ENCODE data around the gene CADM2. TPM values are rescaled to one million over a fixed set of nuclear protein-coding genes. Genes with fewer than 3 reads are reported as not detected.

CADM2 gene
- total RNA-seq, 1 experiment from 2014 or later = 10.9 TPM

DNA sequence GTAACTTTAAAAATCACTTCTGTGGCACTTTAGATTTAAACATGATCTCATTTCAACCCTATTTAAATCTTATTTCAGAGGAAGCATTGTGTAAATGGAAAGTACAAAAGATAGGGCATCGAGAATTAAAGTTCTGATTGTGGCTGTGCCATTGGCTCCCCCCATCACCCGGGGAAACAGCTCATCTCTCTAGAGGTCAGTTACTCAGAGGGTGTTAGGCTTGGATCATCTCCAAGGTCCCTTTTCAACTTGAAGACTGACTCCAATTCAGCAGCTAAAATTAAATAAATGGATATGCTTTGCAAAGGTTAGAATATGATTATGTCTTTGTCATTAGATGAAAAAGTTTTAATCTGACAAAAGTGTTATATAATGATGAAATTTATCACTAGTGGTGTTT lies 20.1 kb downstream of the CADM2 start:
- Histone ChIP-seq H4K8ac (replicated peaks; ENCODE audit: insufficient read length, low read depth, low read length) (no peak overlapping the region), H3T11ph (ENCODE audit: low read length) (no peak overlapping the region), H3K9me3 (ENCODE audit: control insufficient read depth, low read depth, low read length) (no peaks in the 10 kb centered on the region), H2BK15ac (ENCODE audit: low read depth, low read length) (no peak overlapping the region), H2AFZ (ENCODE audit: low read length) (no peak overlapping the region), H2BK5ac (ENCODE audit: insufficient read length, low read length) (no peak overlapping the region), H3K27me3 (ENCODE audit: insufficient read depth, low read length) (no peaks in the 10 kb centered on the region), H4K20me1 (ENCODE audit: control insufficient read depth, insufficient read depth, insufficient read length) (no peaks in the 10 kb centered on the region), H3K18ac (ENCODE audit: insufficient read length, low read depth, low read length) (no peak overlapping the region), H3K23me2 (ENCODE audit: insufficient read length, low read depth, low read length, poor library complexity, severe bottlenecking) (no peaks in the 10 kb centered on the region), H3K79me1 (ENCODE audit: insufficient read depth, low read depth, low read length, poor library complexity, severe bottlenecking) (no peaks in the 10 kb centered on the region), H3K79me2 (ENCODE audit: insufficient read depth, low read length) (no peaks in the 10 kb centered on the region), H3K9ac (ENCODE audit: extremely low read depth, insufficient read length, low read length) (no peak overlapping the region), H3K14ac (ENCODE audit: insufficient read depth, low read length) (no peak overlapping the region), H2BK120ac (ENCODE audit: low read depth, low read length, poor library complexity, severe bottlenecking) (no peak overlapping the region), H2BK12ac (ENCODE audit: insufficient read length, low read depth, low read length) (no peak overlapping the region), H3K4ac (ENCODE audit: low read depth, low read length) (no peak overlapping the region), H3K4me2 (ENCODE audit: insufficient read depth, insufficient read length, low read length) (no peak overlapping the region), H3K4me1 (ENCODE audit: insufficient read depth, low read length) (no peaks in the 10 kb centered on the region), H3K23ac (ENCODE audit: insufficient read length, low read depth, low read length) (no peak overlapping the region), H2AK5ac (ENCODE audit: insufficient read length, low read length) (no peak overlapping the region), H3K27ac (ENCODE audit: insufficient read length, low read depth, low read length) (no peak overlapping the region), H3K56ac (ENCODE audit: insufficient read length, low read depth, low read length) (no peak overlapping the region), H4K91ac (ENCODE audit: insufficient read length, low read depth, low read length) (no peak overlapping the region), H4K5ac (ENCODE audit: insufficient read length, low read depth, low read length) (no peak overlapping the region), H2BK20ac (ENCODE audit: low read depth, low read length, poor library complexity, severe bottlenecking) (no peak overlapping the region)
- Mint-ChIP-seq H3K4me3 (no peak overlapping the region), H3K27ac (peak overlapping the region in 2 of 3 experiments; percentile 55 to 77; a peak in 2 of 7 replicates), H3K4me1 (peaks cover 19 to 33% of the 10 kb centered on the region in 2 experiments), H3K9me3 (no peaks in the 10 kb centered on the region), H3K27me3 (ENCODE audit: low read depth) (no peaks in the 10 kb centered on the region), H3K36me3 (ENCODE audit: insufficient read depth in 1 of 3, low read depth in 3 of 3) (no peaks in the 10 kb centered on the region; a peak in 1 of 7 replicates)
- no CpG with 5 or more reads among the region's 2 CpGs for whole genome bisulfite sequencing (ENCODE audit: extremely low coverage, insufficient read length, low lambda C conversion rate)
- TF ChIP-seq, protein P1, sequence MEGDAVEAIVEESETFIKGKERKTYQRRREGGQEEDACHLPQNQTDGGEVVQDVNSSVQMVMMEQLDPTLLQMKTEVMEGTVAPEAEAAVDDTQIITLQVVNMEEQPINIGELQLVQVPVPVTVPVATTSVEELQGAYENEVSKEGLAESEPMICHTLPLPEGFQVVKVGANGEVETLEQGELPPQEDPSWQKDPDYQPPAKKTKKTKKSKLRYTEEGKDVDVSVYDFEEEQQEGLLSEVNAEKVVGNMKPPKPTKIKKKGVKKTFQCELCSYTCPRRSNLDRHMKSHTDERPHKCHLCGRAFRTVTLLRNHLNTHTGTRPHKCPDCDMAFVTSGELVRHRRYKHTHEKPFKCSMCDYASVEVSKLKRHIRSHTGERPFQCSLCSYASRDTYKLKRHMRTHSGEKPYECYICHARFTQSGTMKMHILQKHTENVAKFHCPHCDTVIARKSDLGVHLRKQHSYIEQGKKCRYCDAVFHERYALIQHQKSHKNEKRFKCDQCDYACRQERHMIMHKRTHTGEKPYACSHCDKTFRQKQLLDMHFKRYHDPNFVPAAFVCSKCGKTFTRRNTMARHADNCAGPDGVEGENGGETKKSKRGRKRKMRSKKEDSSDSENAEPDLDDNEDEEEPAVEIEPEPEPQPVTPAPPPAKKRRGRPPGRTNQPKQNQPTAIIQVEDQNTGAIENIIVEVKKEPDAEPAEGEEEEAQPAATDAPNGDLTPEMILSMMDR (conservative IDR thresholded peaks at IDR 0.05) = no peak
- no peak for DNase-seq

All from H9 (cell line).